NT2/D1 (cell line): ENCODE results near the gene LIPN.

Experiments
- SUZ12 ChIP-seq: IDR thresholded peaks from 2 replicates; pipeline ENCODE4 v1.6.1; 2011; ENCODE audit not compliant: insufficient read length, insufficient read depth; ENCODE audit errors: extremely low read depth
- YY1 ChIP-seq: IDR thresholded peaks from 2 replicates; pipeline ENCODE4 v1.6.1; 2011; ENCODE audit not compliant: insufficient read length, insufficient read depth
- ZNF274 ChIP-seq: IDR thresholded peaks from 2 replicates; pipeline ENCODE4 v1.6.1; 2011; ENCODE audit warnings: mild to moderate bottlenecking, low read depth, low read length

GRCh38 chr10:88765816-88766215 lies 6.0 kb downstream of the LIPN start:
- TF ChIP-seq SUZ12: no peak
- TF ChIP-seq YY1: no peak
- TF ChIP-seq ZNF274: no peak
